Measurements from ENCODE around the gene MACROD2. TPM values are rescaled to one million over a fixed set of nuclear protein-coding genes. Genes with fewer than 3 reads are reported as not detected.

MACROD2 gene
- total RNA-seq, 4 donors from 2014 or later, result 10.0 to 24.0 (median 17.0) TPM

DNA sequence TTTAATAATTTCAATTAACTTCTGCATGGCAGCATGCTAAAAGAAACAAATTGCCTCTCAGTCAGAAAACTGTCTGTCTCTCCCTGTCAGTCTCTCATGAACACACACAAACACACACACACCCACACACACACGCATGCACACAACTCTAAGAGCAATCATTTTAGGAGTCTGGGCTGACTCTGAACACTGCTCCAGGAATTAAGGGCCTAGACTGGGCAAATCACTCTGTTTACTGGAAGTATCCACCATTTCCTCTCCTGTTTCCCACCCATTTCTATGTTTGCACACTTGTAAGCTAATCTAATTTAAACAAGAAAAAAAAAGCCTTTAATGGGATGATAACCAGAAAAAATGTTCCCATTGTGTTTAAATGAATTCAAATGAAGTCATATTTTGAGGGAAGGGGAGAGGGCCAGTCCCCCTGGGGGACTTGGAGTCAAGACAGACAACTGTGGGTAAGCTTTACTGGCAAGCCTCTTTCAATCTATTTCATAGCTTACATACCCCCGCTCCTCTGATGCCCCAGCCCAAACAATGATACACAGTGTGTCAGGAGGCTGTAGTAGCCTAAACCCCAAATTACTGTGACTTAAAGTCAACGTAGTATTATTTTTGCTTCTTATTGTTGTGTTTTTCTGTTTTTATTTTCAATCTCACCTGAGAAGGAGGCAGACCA, 789.9 kb downstream of the MACROD2 start:
- H3K4me3 ChIP-seq (ENCODE audit: low read depth, poor library complexity, severe bottlenecking), result no peak overlapping the region
- 90 to 95% methylated on average over 3 of the region's 3 CpGs for WGBS, 2 donors
- intact Hi-C loops (cut with DNase I; ENCODE audit: low total_unique reads), result no loop called here
- no peak for DNase-seq (ENCODE audit: low spot score in 2 of 2)
- TF ChIP-seq POLR2A (IDR thresholded peaks at IDR 0.05), result no peak
- TF ChIP-seq, protein P1, sequence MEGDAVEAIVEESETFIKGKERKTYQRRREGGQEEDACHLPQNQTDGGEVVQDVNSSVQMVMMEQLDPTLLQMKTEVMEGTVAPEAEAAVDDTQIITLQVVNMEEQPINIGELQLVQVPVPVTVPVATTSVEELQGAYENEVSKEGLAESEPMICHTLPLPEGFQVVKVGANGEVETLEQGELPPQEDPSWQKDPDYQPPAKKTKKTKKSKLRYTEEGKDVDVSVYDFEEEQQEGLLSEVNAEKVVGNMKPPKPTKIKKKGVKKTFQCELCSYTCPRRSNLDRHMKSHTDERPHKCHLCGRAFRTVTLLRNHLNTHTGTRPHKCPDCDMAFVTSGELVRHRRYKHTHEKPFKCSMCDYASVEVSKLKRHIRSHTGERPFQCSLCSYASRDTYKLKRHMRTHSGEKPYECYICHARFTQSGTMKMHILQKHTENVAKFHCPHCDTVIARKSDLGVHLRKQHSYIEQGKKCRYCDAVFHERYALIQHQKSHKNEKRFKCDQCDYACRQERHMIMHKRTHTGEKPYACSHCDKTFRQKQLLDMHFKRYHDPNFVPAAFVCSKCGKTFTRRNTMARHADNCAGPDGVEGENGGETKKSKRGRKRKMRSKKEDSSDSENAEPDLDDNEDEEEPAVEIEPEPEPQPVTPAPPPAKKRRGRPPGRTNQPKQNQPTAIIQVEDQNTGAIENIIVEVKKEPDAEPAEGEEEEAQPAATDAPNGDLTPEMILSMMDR (IDR thresholded peaks at IDR 0.05), result no peak

DNA sequence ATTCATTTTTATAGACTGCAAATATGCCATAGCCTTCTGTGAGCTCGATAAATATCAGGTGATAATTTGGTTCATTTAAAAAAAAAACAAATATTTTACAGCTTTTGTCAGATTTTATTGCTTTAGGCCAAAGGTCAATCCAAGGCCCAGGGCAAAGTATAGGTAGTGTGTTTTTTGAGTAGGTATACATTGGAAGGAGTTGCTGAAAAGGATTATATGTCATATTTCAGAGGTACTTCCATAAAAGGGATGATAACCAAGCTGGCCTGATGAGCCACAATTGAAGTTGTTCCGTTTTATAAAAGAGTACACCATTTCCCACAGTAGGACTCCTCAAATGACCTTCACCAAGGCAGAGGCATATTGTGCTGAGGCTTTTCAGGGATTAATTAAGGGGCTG, 794.9 kb downstream of the MACROD2 start:
- no peak overlapping the region for H3K4me3 ChIP-seq (ENCODE audit: low read depth, poor library complexity, severe bottlenecking)
- TF ChIP-seq, protein P1 (IDR thresholded peaks at IDR 0.05), result no peak
- TF ChIP-seq POLR2A (IDR thresholded peaks at IDR 0.05), result no peak
- intact Hi-C loops (cut with DNase I; ENCODE audit: low total_unique reads), result no loop called here
- DNase-seq (ENCODE audit: low spot score in 2 of 2), result no peak
- 92 to 93% methylated on average over 2 of the region's 2 CpGs for WGBS, 2 donors

DNA sequence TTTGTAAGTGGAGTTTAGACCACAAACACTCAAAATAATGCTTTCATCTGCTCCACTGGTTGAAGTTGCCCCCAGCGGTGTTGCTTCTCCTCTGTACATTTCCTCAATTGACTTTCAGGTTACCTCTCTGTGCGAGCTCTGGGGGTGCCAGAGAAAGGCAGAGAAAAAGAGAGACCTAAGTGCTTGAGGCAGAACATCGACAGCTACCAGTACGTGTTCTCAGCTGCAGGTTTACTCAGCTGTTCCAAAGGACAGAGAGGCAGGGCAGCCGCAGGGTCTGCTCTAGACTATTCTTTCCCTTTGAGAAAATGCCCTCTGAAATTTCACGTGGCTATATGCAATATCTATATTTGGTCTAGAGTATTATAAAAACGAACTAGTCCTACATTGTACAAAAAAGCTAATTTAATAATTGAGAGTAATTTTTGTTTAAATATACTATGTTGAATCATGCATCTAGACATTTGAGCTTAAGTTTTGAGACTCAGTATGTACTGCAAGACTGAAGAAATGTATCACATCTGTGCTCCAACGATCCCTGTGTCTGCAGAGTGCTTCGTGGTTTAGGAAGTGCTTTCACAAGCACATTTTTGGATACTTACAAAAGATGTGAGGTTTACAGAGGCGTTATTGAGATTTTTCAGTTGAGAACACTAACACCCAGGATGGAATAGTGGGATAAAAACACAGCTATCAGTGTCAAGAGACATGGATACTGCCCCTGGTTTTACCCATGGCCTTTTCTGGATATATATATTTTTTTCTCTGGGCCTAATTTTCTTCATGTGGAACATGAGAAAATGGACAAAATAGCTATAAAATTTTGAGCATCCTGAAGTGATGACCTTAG, 795.7 kb downstream of the MACROD2 start:
- TF ChIP-seq, protein P1 (IDR thresholded peaks at IDR 0.05), result no peak
- TF ChIP-seq POLR2A (IDR thresholded peaks at IDR 0.05), result no peak
- intact Hi-C loops (cut with DNase I; ENCODE audit: low total_unique reads), result no loop called here
- no peak overlapping the region for H3K4me3 ChIP-seq (ENCODE audit: low read depth, poor library complexity, severe bottlenecking)
- no peak for DNase-seq (ENCODE audit: low spot score in 2 of 2)
- WGBS, 2 donors, result 69 to 70% methylated on average over 10 of the region's 10 CpGs

DNA sequence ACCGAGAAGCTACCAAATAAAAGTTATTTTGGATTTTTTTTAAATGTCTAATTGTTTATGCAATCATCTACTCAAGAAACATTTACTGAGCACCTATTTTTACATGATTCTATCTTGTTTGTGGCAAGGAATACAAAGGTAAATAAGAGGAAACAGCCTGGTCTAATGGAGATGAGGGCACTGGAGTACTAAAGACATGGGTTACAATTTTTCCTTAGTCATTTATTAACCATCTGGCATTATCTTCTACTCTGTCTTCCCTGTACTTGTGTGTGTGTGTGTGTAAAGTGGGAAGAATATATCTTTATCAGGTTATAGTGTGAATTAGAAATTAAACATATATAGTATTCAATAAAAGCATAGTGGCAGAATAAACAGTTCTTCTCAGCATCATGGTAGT, 797.6 kb downstream of the MACROD2 start:
- no peak overlapping the region for H3K4me3 ChIP-seq (ENCODE audit: low read depth, poor library complexity, severe bottlenecking)
- intact Hi-C loops (cut with DNase I; ENCODE audit: low total_unique reads), result no loop called here
- DNase-seq (ENCODE audit: low spot score in 2 of 2), result no peak
- WGBS, 2 donors, result 93 to 96% methylated on average over 1 of the region's 1 CpG
- TF ChIP-seq, protein P1 (IDR thresholded peaks at IDR 0.05), result no peak
- TF ChIP-seq POLR2A (IDR thresholded peaks at IDR 0.05), result no peak

DNA sequence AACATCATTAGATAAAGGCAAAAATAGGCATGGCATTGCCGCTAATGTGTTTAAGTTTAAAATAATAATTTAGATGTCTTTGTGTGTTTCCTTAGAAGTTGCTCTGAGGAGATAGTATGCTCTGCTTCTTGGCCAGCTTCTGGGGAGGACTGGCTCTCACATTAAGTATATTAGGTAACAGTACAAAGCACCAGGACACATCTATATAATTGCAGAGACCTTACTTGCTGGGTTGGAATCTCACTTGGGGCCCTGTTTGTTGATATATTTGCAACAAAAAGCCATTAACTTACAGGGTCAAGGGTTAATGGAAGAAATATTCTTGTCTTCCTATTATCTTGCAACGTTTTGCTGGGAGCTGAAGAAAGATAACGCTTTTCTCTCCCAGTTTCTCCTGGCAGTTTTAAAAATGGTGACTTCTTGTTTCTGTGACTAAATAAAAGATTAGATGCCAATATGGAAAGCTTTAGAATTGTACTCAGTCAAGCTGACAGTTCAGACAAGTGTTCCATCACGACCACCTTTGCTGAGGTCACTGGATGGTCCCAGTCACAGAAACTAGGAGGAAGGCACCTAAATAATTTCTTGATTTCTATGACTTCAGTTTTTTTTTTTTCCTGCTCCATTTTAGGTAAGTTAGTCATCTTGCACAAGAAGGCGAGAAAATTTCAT, 804.4 kb downstream of the MACROD2 start:
- 83 to 84% methylated on average over 5 of the region's 5 CpGs for WGBS, 2 donors
- DNase-seq (ENCODE audit: low spot score in 2 of 2), result no peak

More for the DNA sequence above, 804.4 kb downstream of the MACROD2 start:
- no peak for TF ChIP-seq POLR2A (IDR thresholded peaks at IDR 0.05)
- TF ChIP-seq, protein P1 (IDR thresholded peaks at IDR 0.05), result no peak
- intact Hi-C loops (cut with DNase I; ENCODE audit: low total_unique reads), result no loop called here
- no peak overlapping the region for H3K4me3 ChIP-seq (ENCODE audit: low read depth, poor library complexity, severe bottlenecking)
